ENCODE results near the gene PAGR1. TPM values are rescaled to one million over a fixed set of nuclear protein-coding genes. Genes with fewer than 3 reads are reported as not detected.
A peak's percentile ranks its signal among the peaks of the same experiment; 100 is the strongest.

PAGR1 gene
- total RNA-seq, 1 donor from 2014 or later = 23.0 TPM

GRCh38 chr16:29821643-29822115, 5.7 kb downstream of the PAGR1 start:
- H3K4me3 Mint-ChIP-seq (ENCODE audit: unreplicated experiment) = peak overlapping the region; percentile 92
- peak overlapping the region; percentile 93 for H3K27ac Mint-ChIP-seq (ENCODE audit: unreplicated experiment)
- no peaks in the 10 kb centered on the region for H3K27me3 Mint-ChIP-seq (ENCODE audit: low read depth)
- peaks cover 75% of the 10 kb centered on the region for H3K4me1 Mint-ChIP-seq (ENCODE audit: low read depth)
- H3K9me3 Mint-ChIP-seq (ENCODE audit: low read depth) = no peaks in the 10 kb centered on the region
- TF ChIP-seq CTCF (IDR thresholded peaks at IDR 0.05) = no peak
- no peak for DNase-seq (ENCODE audit: low spot score)
- peaks cover 11% of the 10 kb centered on the region for H3K36me3 Mint-ChIP-seq (ENCODE audit: low read depth)

- DNase-seq (ENCODE audit: low spot score) = no peak
- H3K4me1 Mint-ChIP-seq (ENCODE audit: low read depth) = peaks cover 66% of the 10 kb centered on the region
- H3K9me3 Mint-ChIP-seq (ENCODE audit: low read depth) = no peaks in the 10 kb centered on the region
- peak overlapping the region; percentile 81 for H3K27ac Mint-ChIP-seq (ENCODE audit: unreplicated experiment)
- no peaks in the 10 kb centered on the region for H3K27me3 Mint-ChIP-seq (ENCODE audit: low read depth)
- H3K4me3 Mint-ChIP-seq (ENCODE audit: unreplicated experiment) = no peak overlapping the region
- TF ChIP-seq CTCF (IDR thresholded peaks at IDR 0.05) = no peak
- peaks cover under 1% of the 10 kb centered on the region for H3K36me3 Mint-ChIP-seq (ENCODE audit: low read depth)
Observed at GRCh38 chr16:29824589-29825144, 8.7 kb downstream of the PAGR1 start.

GRCh38 chr16:29825145-29826044, 9.4 kb downstream of the PAGR1 start:
- H3K36me3 Mint-ChIP-seq (ENCODE audit: low read depth) = peaks cover 2% of the 10 kb centered on the region
- DNase-seq (ENCODE audit: low spot score) = no peak
- H3K4me3 Mint-ChIP-seq (ENCODE audit: unreplicated experiment) = no peak overlapping the region
- H3K27me3 Mint-ChIP-seq (ENCODE audit: low read depth) = no peaks in the 10 kb centered on the region
- TF ChIP-seq CTCF (IDR thresholded peaks at IDR 0.05) = no peak
- H3K4me1 Mint-ChIP-seq (ENCODE audit: low read depth) = peaks cover 60% of the 10 kb centered on the region
- H3K27ac Mint-ChIP-seq (ENCODE audit: unreplicated experiment) = peak overlapping the region; percentile 81
- H3K9me3 Mint-ChIP-seq (ENCODE audit: low read depth) = no peaks in the 10 kb centered on the region

- TF ChIP-seq CTCF (IDR thresholded peaks at IDR 0.05) = no peak
- no peak for DNase-seq (ENCODE audit: low spot score)
- H3K4me1 Mint-ChIP-seq (ENCODE audit: low read depth) = peaks cover 51% of the 10 kb centered on the region
- no peak overlapping the region for H3K27ac Mint-ChIP-seq (ENCODE audit: unreplicated experiment)
- no peak overlapping the region for H3K4me3 Mint-ChIP-seq (ENCODE audit: unreplicated experiment)
- peaks cover 3% of the 10 kb centered on the region for H3K36me3 Mint-ChIP-seq (ENCODE audit: low read depth)
- H3K9me3 Mint-ChIP-seq (ENCODE audit: low read depth) = no peaks in the 10 kb centered on the region
- H3K27me3 Mint-ChIP-seq (ENCODE audit: low read depth) = no peaks in the 10 kb centered on the region
Observed at GRCh38 chr16:29826342-29826695, 10.4 kb downstream of the PAGR1 start.

- Mint-ChIP-seq H3K36me3 (ENCODE audit: low read depth) (peaks cover 20% of the 10 kb centered on the region), H3K4me3 (ENCODE audit: unreplicated experiment) (no peak overlapping the region), H3K27me3 (ENCODE audit: low read depth) (no peaks in the 10 kb centered on the region), H3K4me1 (ENCODE audit: low read depth) (peaks cover 10% of the 10 kb centered on the region), H3K9me3 (ENCODE audit: low read depth) (no peaks in the 10 kb centered on the region), H3K27ac (ENCODE audit: unreplicated experiment) (no peak overlapping the region)
- TF ChIP-seq CTCF (IDR thresholded peaks at IDR 0.05) = no peak
- DNase-seq (ENCODE audit: low spot score) = no peak
Observed at GRCh38 chr16:29830774-29831173, 14.8 kb downstream of the PAGR1 start.
